Endometrium (tissue), 2 donors: ENCODE data around the gene CCT8L2.
"Not testable (repeated sequence)": the region's sequence is repeated elsewhere in the genome, so short reads cannot be mapped to it uniquely, and the experiment has no call there.

Experiments used
- FAIRE-seq: peaks from 2 replicates; lab custom pipeline; 2012; peaks lifted over from hg19 to GRCh38; lab: Jason Lieb, UNC
- donor health status: control.
- donor health status: control.

The CCT8L2 gene

GRCh38 chr22:16592710-16593109 lies at the start of gene CCT8L2:
Gene CCT8L2 (minus strand): TSS chr22:16592810. CDS start chr22:16592550, 260 bp downstream.
- FAIRE-seq, result not testable (repeated sequence)

GRCh38 chr22:16635442-16635841 lies 42.8 kb upstream of the CCT8L2 start:
- not testable (repeated sequence) for FAIRE-seq

DNA sequence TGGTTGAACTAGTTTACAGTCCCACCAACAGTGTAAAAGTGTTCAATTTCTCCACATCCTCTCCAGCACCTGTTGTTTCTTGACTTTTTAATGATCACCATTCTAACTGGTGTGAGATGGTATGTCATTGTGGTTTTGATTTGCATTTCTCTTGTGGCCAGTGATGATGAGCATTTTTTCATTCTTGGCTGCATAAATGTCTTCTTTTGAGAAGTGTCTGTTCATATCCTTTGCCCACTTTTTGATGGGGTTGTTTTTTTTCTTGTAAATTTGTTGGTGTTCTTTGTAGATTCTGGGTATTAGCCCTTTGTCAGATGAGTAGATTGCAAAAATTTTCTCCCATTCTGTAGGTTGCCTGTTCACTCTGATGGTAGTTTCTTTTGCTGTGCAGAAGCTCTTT lies 41.5 kb upstream of the CCT8L2 start:
- not testable (repeated sequence) for FAIRE-seq

GRCh38 chr22:16628476-16628875 lies 35.9 kb upstream of the CCT8L2 start:
- FAIRE-seq, result peak; percentile 68

GRCh38 chr22:16625018-16625417 lies 32.4 kb upstream of the CCT8L2 start:
- FAIRE-seq, result not testable (repeated sequence)

DNA sequence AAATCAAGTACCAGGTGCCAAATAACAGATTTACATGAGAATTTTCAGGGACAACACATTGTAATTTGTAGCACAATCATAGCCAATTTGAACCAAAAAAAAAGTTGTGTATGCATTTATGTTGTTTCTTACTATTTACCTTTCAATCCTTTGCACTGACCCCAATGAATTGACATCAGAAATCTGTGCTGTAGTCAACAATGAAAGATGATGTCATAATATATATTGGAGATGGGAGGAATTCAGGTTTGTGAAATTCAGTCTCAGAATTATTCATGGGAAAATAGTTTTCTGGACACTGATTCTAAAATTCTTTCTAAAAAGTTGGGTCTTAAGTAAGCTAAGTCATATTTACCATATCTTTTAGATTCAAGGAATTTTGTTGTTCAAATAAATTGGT lies 31.0 kb upstream of the CCT8L2 start:
- FAIRE-seq, result peak; percentile 57

- not testable (repeated sequence) for FAIRE-seq
These were observed 24.9 kb upstream of the CCT8L2 start for GRCh38 chr22:16617516-16617915.

GRCh38 chr22:16616390-16616938 lies 23.9 kb upstream of the CCT8L2 start:
- not testable (repeated sequence) for FAIRE-seq

- FAIRE-seq, result not testable (repeated sequence)
These were observed 23.1 kb upstream of the CCT8L2 start for GRCh38 chr22:16615606-16616245.

GRCh38 chr22:16609548-16610261 lies 17.1 kb upstream of the CCT8L2 start:
- no peak for FAIRE-seq

DNA sequence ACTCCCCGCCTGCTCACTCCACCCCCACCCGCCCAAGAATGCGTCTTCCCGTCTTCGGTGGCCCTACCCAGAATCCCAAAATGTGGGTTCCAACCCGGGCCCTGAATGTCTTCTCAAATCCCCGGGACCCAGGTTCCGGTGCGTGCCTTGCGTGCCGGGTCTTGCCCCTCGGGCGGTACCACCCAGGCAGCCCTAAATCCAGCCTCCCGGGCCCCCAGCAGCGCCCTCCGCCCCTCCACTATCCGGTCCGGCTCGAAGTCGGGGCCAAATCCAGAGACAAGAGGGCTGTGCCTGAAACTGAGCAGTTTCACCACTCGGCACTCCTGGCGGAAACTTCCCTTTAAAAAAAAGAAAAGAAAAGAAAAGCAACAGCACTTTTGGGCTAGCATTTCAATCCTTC lies 16.3 kb upstream of the CCT8L2 start:
- no peak for FAIRE-seq

- not testable (repeated sequence) for FAIRE-seq
These were observed 11.8 kb upstream of the CCT8L2 start for GRCh38 chr22:16604257-16604998.

DNA sequence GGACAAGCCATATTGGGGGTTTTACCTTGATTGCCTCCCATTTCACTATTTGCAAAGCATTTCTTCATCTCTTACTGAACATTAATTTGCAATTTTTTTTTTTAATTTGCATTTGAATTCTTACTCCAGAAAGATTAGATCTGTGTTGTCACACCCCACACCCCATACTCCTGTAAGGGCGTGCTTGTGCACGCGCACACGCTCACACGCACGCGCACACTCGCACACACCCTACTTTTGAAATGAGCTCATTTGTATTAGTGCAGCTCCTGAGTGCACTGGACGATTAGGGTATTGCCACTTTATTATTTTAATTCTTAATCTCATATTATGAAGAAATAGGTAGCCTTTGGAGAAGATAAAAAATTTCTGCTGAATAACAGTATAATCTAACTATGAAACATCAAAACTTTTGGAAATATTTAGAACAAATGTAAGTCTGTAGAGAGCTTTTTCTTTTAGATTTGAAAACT lies 11.2 kb upstream of the CCT8L2 start:
- not testable (repeated sequence) for FAIRE-seq

DNA sequence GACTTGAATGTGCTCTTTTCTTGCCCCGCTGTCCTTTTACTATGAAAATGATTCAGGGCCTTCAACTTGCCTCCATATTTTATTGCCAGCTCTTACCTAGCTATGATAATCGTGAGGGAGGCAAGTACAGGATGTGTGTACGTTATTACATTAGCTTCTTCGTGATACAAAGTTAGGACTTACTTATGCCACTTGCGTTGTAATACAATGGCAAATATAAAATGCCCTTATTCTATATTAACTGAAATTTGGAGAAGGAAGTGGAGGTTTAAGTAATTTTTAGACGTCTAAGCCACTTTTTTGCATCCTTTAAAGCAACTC lies 10.8 kb upstream of the CCT8L2 start:
- no peak for FAIRE-seq

- FAIRE-seq, result peak; percentile 41
These were observed 10.3 kb upstream of the CCT8L2 start for GRCh38 chr22:16602728-16603447.

DNA sequence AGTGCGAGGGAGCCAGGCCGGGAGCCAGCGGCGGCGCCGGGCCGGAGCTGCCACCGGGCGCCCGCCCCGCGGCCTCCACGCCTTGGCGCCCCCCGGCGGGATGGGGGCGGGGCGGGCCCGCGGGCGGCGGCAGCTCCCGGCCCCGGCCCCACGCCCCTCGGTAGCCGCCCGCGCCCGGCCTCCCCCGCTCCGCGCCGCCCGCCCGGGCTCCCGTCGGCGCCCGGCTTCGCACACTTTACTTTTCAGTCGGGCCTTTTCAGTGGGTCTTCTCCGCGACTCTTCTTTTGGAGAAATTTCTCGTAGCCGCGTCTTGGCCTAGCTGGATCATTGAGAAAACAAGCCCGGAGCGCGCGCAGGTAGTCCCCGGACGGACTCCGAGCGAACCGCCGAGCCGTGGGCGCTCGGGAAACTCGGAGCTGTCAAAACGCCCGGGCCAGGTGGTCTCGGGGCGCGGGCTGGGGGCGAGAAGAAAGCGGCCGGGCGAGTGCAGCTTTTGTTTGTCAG lies 9.7 kb upstream of the CCT8L2 start:
- FAIRE-seq, result not testable (repeated sequence)

- no peak for FAIRE-seq
These were observed 9.0 kb upstream of the CCT8L2 start for GRCh38 chr22:16601437-16602223.

GRCh38 chr22:16600644-16601436 lies 8.2 kb upstream of the CCT8L2 start:
- FAIRE-seq, result peak; percentile 4

DNA sequence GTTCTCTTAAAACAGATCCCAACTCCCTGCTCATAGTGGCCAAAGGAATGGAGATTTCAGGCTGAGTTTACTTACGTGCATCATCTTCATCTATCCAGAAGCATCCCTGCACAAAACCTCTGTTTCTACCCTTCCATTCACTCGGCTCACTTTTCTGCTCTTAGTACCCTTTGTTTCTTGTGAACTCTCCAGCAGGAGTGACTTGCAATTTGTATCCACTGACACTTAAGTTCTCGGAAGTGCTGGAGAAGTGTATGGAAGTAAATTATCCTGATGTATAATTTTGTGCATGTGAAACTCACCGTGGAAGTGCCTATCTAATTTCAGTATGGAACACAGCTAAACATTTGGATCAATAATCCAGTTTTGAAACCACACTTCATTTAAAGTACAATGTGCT lies 7.0 kb upstream of the CCT8L2 start:
- FAIRE-seq, result not testable (repeated sequence)

DNA sequence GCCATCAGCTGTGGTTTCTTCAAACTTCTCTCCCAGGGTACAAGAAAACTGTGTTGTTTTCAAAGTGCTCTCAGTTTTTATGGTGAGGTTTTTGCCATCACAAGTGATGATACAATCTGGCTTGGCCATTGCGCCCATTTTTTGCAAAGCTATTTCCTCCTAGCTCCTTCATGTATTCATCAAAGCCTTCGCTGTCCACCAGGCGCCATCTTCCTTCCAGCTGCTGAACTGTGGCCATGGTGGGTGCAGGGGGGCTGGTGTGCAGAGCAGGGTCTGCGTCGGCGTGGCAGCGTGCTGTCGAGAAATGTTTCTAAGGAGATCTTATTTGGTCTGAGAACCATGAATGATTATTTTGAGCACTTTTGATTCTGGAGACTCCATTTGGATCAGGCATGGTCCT lies 2.6 kb upstream of the CCT8L2 start:
- FAIRE-seq, result not testable (repeated sequence)
